ENCODE data around the gene GARS1. TPM values are rescaled to one million over a fixed set of nuclear protein-coding genes. Genes with fewer than 3 reads are reported as not detected.
"Not testable (repeated sequence)": the region's sequence is repeated elsewhere in the genome, so short reads cannot be mapped to it uniquely, and the experiment has no call there.

GARS1 gene
- total and polyA plus RNA-seq, 2 donors from 2014 or later: 84.3 to 104 TPM

GRCh38 chr7:30585675-30586074, 9.0 kb upstream of the GARS1 start:
- intact Hi-C loops (cut with DNase I): no loop called here
- no peaks in the 10 kb centered on the region for H3K4me1 ChIP-seq (ENCODE audit: control insufficient read depth in 2 of 3, insufficient read depth in 2 of 3, low read depth in 1 of 3, low read length in 3 of 3)
- no peak overlapping the region for H3K27ac ChIP-seq (ENCODE audit: low read depth in 2 of 2, low read length in 2 of 2)
- FAIRE-seq (no peak), DNase-seq (no peak)
- H3K9ac ChIP-seq (ENCODE audit: low read length in 3 of 3): no peak overlapping the region
- H3K27me3 ChIP-seq (ENCODE audit: control insufficient read depth, insufficient read depth, low read length): no peaks in the 10 kb centered on the region
- H3K4me3 ChIP-seq (ENCODE audit: low read length in 3 of 3): no peak overlapping the region
- H3K36me3 ChIP-seq (ENCODE audit: control insufficient read depth in 2 of 3, insufficient read depth in 3 of 3, low read length in 3 of 3): peaks cover 0 to 6% (median 0%) of the 10 kb centered on the region in 3 donors
- no peak for TF ChIP-seq CTCF (IDR thresholded peaks at IDR 0.05; ENCODE audit: borderline replicate concordance, extremely low read depth, insufficient read depth)
- H3K9me3 ChIP-seq (ENCODE audit: control insufficient read depth in 2 of 3, insufficient read depth in 1 of 3, low read length in 3 of 3): no peaks in the 10 kb centered on the region

- H3K4me3 ChIP-seq (ENCODE audit: low read length in 3 of 3); H3K9ac ChIP-seq (ENCODE audit: low read length in 3 of 3); H3K27me3 ChIP-seq (ENCODE audit: control insufficient read depth, insufficient read depth, low read length); H3K27ac ChIP-seq (ENCODE audit: low read depth in 2 of 2, low read length in 2 of 2); DNase-seq; H3K9me3 ChIP-seq (ENCODE audit: control insufficient read depth in 2 of 3, insufficient read depth in 1 of 3, low read length in 3 of 3); H3K36me3 ChIP-seq (ENCODE audit: control insufficient read depth in 2 of 3, insufficient read depth in 3 of 3, low read length in 3 of 3); FAIRE-seq; intact Hi-C loops (cut with DNase I); H3K4me1 ChIP-seq (ENCODE audit: control insufficient read depth in 2 of 3, insufficient read depth in 2 of 3, low read depth in 1 of 3, low read length in 3 of 3): not testable (repeated sequence)
Observed at GRCh38 chr7:30587547-30587946, 7.1 kb upstream of the GARS1 start.

- Histone ChIP-seq H3K9me3 (ENCODE audit: control insufficient read depth in 2 of 3, insufficient read depth in 1 of 3, low read length in 3 of 3) (no peaks in the 10 kb centered on the region), H3K4me3 (ENCODE audit: low read length in 3 of 3) (no peak overlapping the region), H3K36me3 (ENCODE audit: control insufficient read depth in 2 of 3, insufficient read depth in 3 of 3, low read length in 3 of 3) (peaks cover 0 to 6% (median 0%) of the 10 kb centered on the region in 3 donors), H3K27me3 (ENCODE audit: control insufficient read depth, insufficient read depth, low read length) (no peaks in the 10 kb centered on the region), H3K9ac (ENCODE audit: low read length in 3 of 3) (no peak overlapping the region), H3K27ac (ENCODE audit: low read depth in 2 of 2, low read length in 2 of 2) (no peak overlapping the region), H3K4me1 (ENCODE audit: control insufficient read depth in 2 of 3, insufficient read depth in 2 of 3, low read depth in 1 of 3, low read length in 3 of 3) (peaks cover 0 to 5% (median 0%) of the 10 kb centered on the region in 3 donors)
- DNase-seq: no peak
- intact Hi-C loops (cut with DNase I): no loop called here
- no peak for FAIRE-seq
- no peak for TF ChIP-seq CTCF (IDR thresholded peaks at IDR 0.05; ENCODE audit: borderline replicate concordance, extremely low read depth, insufficient read depth)
Observed at GRCh38 chr7:30589111-30589510, 5.6 kb upstream of the GARS1 start.

GRCh38 chr7:30594048-30594539, 584 bp upstream of the GARS1 start:
- Histone ChIP-seq H3K27me3 (ENCODE audit: control insufficient read depth, insufficient read depth, low read length) (no peaks in the 10 kb centered on the region), H3K4me1 (ENCODE audit: control insufficient read depth in 2 of 3, insufficient read depth in 2 of 3, low read depth in 1 of 3, low read length in 3 of 3) (peaks cover 0 to 18% (median 3%) of the 10 kb centered on the region in 3 donors), H3K4me3 (ENCODE audit: low read length in 3 of 3) (peak overlapping the region; percentile 85 to 98 (median 92)), H3K27ac (ENCODE audit: low read depth in 2 of 2, low read length in 2 of 2) (peak overlapping the region; percentile 94 to 97), H3K9me3 (ENCODE audit: control insufficient read depth in 2 of 3, insufficient read depth in 1 of 3, low read length in 3 of 3) (no peaks in the 10 kb centered on the region), H3K9ac (ENCODE audit: low read length in 3 of 3) (peak overlapping the region; percentile 92 to 97 (median 96)), H3K36me3 (ENCODE audit: control insufficient read depth in 2 of 3, insufficient read depth in 3 of 3, low read length in 3 of 3) (no peaks in the 10 kb centered on the region)
- intact Hi-C loops (cut with DNase I): no loop called here
- peak; percentile 67 to 84 (median 83) for DNase-seq
- no peak for TF ChIP-seq CTCF (IDR thresholded peaks at IDR 0.05; ENCODE audit: borderline replicate concordance, extremely low read depth, insufficient read depth)
- no peak for FAIRE-seq

Measured in kidney (tissue), 14 donors.